IMR-90 (cell line): ENCODE measurements around the gene MORC1. TPM values are rescaled to one million over a fixed set of nuclear protein-coding genes. Genes with fewer than 3 reads are reported as not detected.

Experiments used
- ATAC-seq: fragments of 200-7000 bp; cut with Tn5 transposase; 2 replicates; pipeline ENCODE4 v1.9.1; 2020; ENCODE audit warnings: low read depth, mild to moderate bottlenecking, moderate library complexity
- BruUV-seq: library from RNA; stranded (reverse); fragments of 400-500 nt; replicated peaks from 2 replicates; lab custom pipeline; 2021; lab: Mats Ljungman, UMichigan
- CTCF ChIA-PET: fragments of 300-600 bp; formaldehyde crosslinking; extraction: SDS; loops from one replicate; lab custom pipeline; 2021; ENCODE audit warnings: antibody characterized with exemption; lab: Yijun Ruan, JAX
- POLR2A ChIA-PET: fragments of 300-600 bp; sonication (Branson Sonifier 250); formaldehyde crosslinking; loops from one replicate; lab custom pipeline; 2022; ENCODE audit warnings: antibody characterized with exemption; ENCODE audit not compliant: unreplicated experiment; lab: Charles Lee
- DNase-seq: peaks from one replicate; pipeline ENCODE4 v3.0.0; 2013
- H2AFZ ChIP-seq: replicated peaks from 2 replicates; pipeline ENCODE3; 2013; ENCODE audit warnings: low read length, mild to moderate bottlenecking; ENCODE audit not compliant: poor library complexity
- H2AK5ac ChIP-seq: 2 replicates; pipeline ENCODE4 v1.6.1; 2013; ENCODE audit warnings: low read depth, low read length, inconsistent platforms
- H2AK9ac ChIP-seq: replicated peaks from 2 replicates; pipeline ENCODE3; 2013; ENCODE audit warnings: mild to moderate bottlenecking, low read depth, low read length, moderate library complexity; ENCODE audit not compliant: poor library complexity
- H2BK120ac ChIP-seq: 2 replicates; pipeline ENCODE4 v1.6.1; 2013; ENCODE audit warnings: low read depth, low read length, inconsistent platforms
- H2BK15ac ChIP-seq: 3 replicates; pipeline ENCODE4 v1.6.1; 2013; ENCODE audit warnings: low read depth, low read length, inconsistent platforms
- H2BK20ac ChIP-seq: 2 replicates; pipeline ENCODE4 v1.6.1; 2013; ENCODE audit warnings: low read depth, mild to moderate bottlenecking, inconsistent platforms, low read length, moderate library complexity
- H2BK5ac ChIP-seq: 2 replicates; pipeline ENCODE4 v1.6.1; 2013; ENCODE audit warnings: mild to moderate bottlenecking, low read depth, low read length, inconsistent platforms; ENCODE audit not compliant: poor library complexity, severe bottlenecking
- H3K14ac ChIP-seq: replicated peaks from 2 replicates; pipeline ENCODE4 v1.6.1; 2013; ENCODE audit warnings: low read depth, low read length, inconsistent platforms
- H3K18ac ChIP-seq: 2 replicates; pipeline ENCODE4 v1.6.1; 2013; ENCODE audit warnings: low read depth, low read length, control low read depth
- H3K23ac ChIP-seq: 2 replicates; pipeline ENCODE4 v1.6.1; 2013; ENCODE audit warnings: low read depth, low read length, inconsistent platforms
- H3K27ac ChIP-seq: 2 replicates; pipeline ENCODE4 v1.5.1; 2013; ENCODE audit warnings: mild to moderate bottlenecking, control low read depth, low read length; ENCODE audit not compliant: insufficient read depth
- H3K27me3 ChIP-seq: 2 replicates; pipeline ENCODE4 v1.6.1; 2013; ENCODE audit warnings: low read length; ENCODE audit not compliant: control insufficient read depth, insufficient read depth
- H3K36me3 ChIP-seq: 2 replicates; pipeline ENCODE4 v1.6.1; 2013; ENCODE audit warnings: low read length, mixed read lengths; ENCODE audit not compliant: control insufficient read depth, insufficient read depth
- H3K4ac ChIP-seq: 2 replicates; pipeline ENCODE4 v1.6.1; 2013; ENCODE audit warnings: low read depth, low read length, inconsistent platforms
- H3K4me1 ChIP-seq: 2 replicates; pipeline ENCODE4 v1.6.1; 2013; ENCODE audit warnings: low read length, mixed read lengths; ENCODE audit not compliant: control insufficient read depth, insufficient read depth
- H3K4me2 ChIP-seq: 2 replicates; pipeline ENCODE4 v1.6.1; 2013; ENCODE audit warnings: low read depth, mild to moderate bottlenecking, control low read depth, low read length, moderate library complexity
- H3K4me3 ChIP-seq: 2 replicates; pipeline ENCODE4 v1.5.1; 2013; ENCODE audit warnings: low read depth, mild to moderate bottlenecking, control low read depth, low read length, moderate library complexity; ENCODE audit not compliant: insufficient read depth
- H3K56ac ChIP-seq: 2 replicates; pipeline ENCODE4 v1.6.1; 2013; ENCODE audit warnings: low read length, inconsistent platforms; ENCODE audit not compliant: insufficient read depth; ENCODE audit errors: extremely low read depth
- H3K79me1 ChIP-seq, 2 experiments: 2 replicates each; pipeline ENCODE4 v1.6.1; 2013; ENCODE audit warnings: low read length in 2 of 2, inconsistent platforms in 1 of 2, low read depth in 1 of 2
- H3K9ac ChIP-seq: 2 replicates; pipeline ENCODE4 v1.6.1; 2013; ENCODE audit warnings: low read depth, low read length, control low read depth
- H3K9me1 ChIP-seq: 2 replicates; pipeline ENCODE4 v1.6.1; 2013; ENCODE audit warnings: low read length, inconsistent platforms; ENCODE audit not compliant: insufficient read depth
- H3K9me3 ChIP-seq: 2 replicates; pipeline ENCODE4 v1.6.1; 2013; ENCODE audit warnings: low read length; ENCODE audit not compliant: control insufficient read depth, insufficient read depth
- H4K20me1 ChIP-seq: 2 replicates; pipeline ENCODE4 v1.6.1; 2013; ENCODE audit warnings: low read length, inconsistent platforms; ENCODE audit not compliant: insufficient read depth
- H4K5ac ChIP-seq: 2 replicates; pipeline ENCODE4 v1.6.1; 2013; ENCODE audit warnings: mild to moderate bottlenecking, low read depth, low read length, control low read depth
- H4K8ac ChIP-seq, 2 experiments: 2 replicates each; pipeline ENCODE4 v1.6.1; 2013; ENCODE audit warnings: low read depth in 2 of 2, low read length in 2 of 2, control low read depth in 1 of 2, inconsistent platforms in 1 of 2
- H4K91ac ChIP-seq: 2 replicates; pipeline ENCODE4 v1.6.1; 2013; ENCODE audit warnings: low read depth, low read length, inconsistent platforms; ENCODE audit not compliant: insufficient read depth
- NFE2L2 ChIP-seq: fragments of 150-350 bp; IDR thresholded peaks from 2 replicates; pipeline ENCODE4 v1.6.1; 2016; ENCODE audit warnings: low read depth, mild to moderate bottlenecking, low read length
- RAD21 ChIP-seq: IDR thresholded peaks from 2 replicates; pipeline ENCODE4 v1.6.1; 2012; ENCODE audit warnings: low read length, improper control_type of control experiment
- RFX5 ChIP-seq: IDR thresholded peaks from 2 replicates; pipeline ENCODE4 v1.8.0; 2012; ENCODE audit warnings: low read depth, mild to moderate bottlenecking, low read length, moderate library complexity
- SMC3 ChIP-seq: fragments of 150-350 bp; IDR thresholded peaks from 2 replicates; pipeline ENCODE4 v1.6.1; 2016; ENCODE audit warnings: low read depth, mild to moderate bottlenecking, antibody characterized with exemption, low read length, moderate library complexity
- whole genome bisulfite sequencing, 2 experiments: methylation state at CpG; one replicate each; pipeline versions ENCODE4 v1.1.5 to v1.1.7; 2013; ENCODE audit warnings: missing lambda C conversion rate in 2 of 2; ENCODE audit not compliant: insufficient read length in 1 of 2; ENCODE audit errors: extremely low coverage in 2 of 2; 5-methylcytosine and 5-hydroxymethylcytosine counted together
- dilution Hi-C: fragments of 300-500 bp; cut with HindIII; formaldehyde crosslinking; loops from one replicate; pipeline ENCODE4 v1.14.3; 2018; ENCODE audit warnings: low sequenced_read_pairs; ENCODE audit not compliant: unreplicated experiment
- in situ Hi-C: fragments of 300-500 bp; cut with MboI; formaldehyde crosslinking; loops from 3 replicates; pipeline ENCODE4 v1.14.3; 2019; ENCODE audit warnings: low sequenced_read_pairs, inconsistent platforms, mixed read lengths
- intact Hi-C: fragments of 100-400 bp; cut with micrococcal nuclease; formaldehyde crosslinking; loops from 2 replicates; pipeline ENCODE4 v1.10.0; 2022
- polyA plus RNA-seq, 3 experiments: library from polyadenylated mRNA; depleted of rRNA; stranded (reverse); fragments of >200 nt; gene quantifications; 2 replicates each; pipeline ENCODE4 v1.2.3, GENCODE V29; 2012; ENCODE audit warnings: low replicate concordance in 1 of 3
- total RNA-seq: library from RNA; depleted of rRNA; stranded (reverse); fragments of >200 nt; gene quantifications from 2 replicates; pipeline ENCODE4 v1.2.3, GENCODE V29; 2012
- TF ChIP-seq, protein P1 (sequence below): conservative IDR thresholded peaks from 2 replicates; pipeline ENCODE4 v1.5.1; 2012; ENCODE audit warnings: mild to moderate bottlenecking, low read depth, low read length, improper control_type of control experiment

Gene MORC1
- total and polyA plus RNA-seq, 2 of the 4 experiments (the other 2 are of a cell fraction) = not detected

DNA sequence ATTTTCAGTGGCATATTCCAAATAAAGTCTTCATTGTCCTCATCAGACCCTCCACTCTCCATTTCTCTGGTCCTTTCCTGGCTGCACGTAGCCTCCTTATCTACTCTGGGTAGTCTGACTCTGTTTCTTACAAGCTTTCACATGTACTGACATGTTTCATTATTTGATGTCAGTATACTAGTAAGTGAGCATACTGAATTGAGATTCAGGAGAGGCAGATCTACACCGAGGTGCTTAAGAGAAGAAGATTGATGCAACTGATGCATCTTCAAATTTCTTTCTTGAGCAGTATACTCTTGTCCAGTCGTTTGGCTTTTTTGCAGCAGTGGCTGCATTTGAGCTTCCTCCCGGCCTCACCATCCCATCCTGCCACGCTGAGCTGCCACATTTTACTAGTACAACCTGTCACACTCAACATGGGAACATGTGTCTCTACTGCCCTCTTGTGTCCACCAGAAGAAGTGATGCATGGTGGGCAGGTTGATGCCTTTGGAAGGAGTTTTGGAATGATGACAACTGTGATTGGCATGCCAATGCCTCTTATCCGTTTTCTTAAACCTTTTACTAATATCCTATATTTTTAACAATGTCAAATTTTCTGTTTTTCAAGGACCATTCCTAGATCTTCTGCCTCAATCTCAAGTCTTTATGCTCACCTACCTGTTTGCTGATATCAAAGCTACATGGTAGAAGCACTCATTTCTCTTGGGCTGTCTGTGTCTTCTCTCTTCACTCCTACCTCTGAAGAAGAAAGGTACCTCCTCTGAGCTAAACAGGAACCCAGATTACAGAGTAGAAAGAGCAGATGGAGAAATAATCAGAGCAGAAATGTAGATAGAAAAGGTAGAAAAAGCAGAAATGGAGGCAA lies 202.9 kb downstream of the MORC1 start:
- CTCF ChIA-PET = interaction anchor here (0.6 to 1.9 kb wide), 8 partner anchors 9 to 426 kb away, joined by 3 to 13 read pairs (median 4); no protein-coding TSS in a partner anchor

More for the DNA sequence above, 202.9 kb downstream of the MORC1 start:
- Histone ChIP-seq H3K4me3 (no peak overlapping the region), H3K9ac (no peak overlapping the region), H3K27me3 (no peaks in the 10 kb centered on the region), H3K9me1 (no peaks in the 10 kb centered on the region), H2AK5ac (no peak overlapping the region), H3K27ac (no peak overlapping the region), H4K8ac (no peak overlapping the region), H3K14ac (no peak overlapping the region), H2AK9ac (no peak overlapping the region), H4K20me1 (no peaks in the 10 kb centered on the region), H4K5ac (no peak overlapping the region), H2BK20ac (no peak overlapping the region), H2BK120ac (no peak overlapping the region), H3K23ac (no peak overlapping the region), H2BK15ac (no peak overlapping the region), H3K36me3 (no peaks in the 10 kb centered on the region), H3K4me1 (no peaks in the 10 kb centered on the region), H3K79me1 (no peaks in the 10 kb centered on the region), H3K9me3 (no peaks in the 10 kb centered on the region), H4K91ac (no peak overlapping the region), H2BK5ac (no peak overlapping the region), H3K56ac (no peak overlapping the region), H3K18ac (no peak overlapping the region), H2AFZ (no peak overlapping the region), H3K4me2 (no peak overlapping the region), H3K4ac (no peak overlapping the region)
- peak; percentile 63 for DNase-seq
- TF ChIP-seq RFX5 (no peak), NFE2L2 (no peak), RAD21 (peak; percentile 78), SMC3 (peak; percentile 83)
- TF ChIP-seq, protein P1, sequence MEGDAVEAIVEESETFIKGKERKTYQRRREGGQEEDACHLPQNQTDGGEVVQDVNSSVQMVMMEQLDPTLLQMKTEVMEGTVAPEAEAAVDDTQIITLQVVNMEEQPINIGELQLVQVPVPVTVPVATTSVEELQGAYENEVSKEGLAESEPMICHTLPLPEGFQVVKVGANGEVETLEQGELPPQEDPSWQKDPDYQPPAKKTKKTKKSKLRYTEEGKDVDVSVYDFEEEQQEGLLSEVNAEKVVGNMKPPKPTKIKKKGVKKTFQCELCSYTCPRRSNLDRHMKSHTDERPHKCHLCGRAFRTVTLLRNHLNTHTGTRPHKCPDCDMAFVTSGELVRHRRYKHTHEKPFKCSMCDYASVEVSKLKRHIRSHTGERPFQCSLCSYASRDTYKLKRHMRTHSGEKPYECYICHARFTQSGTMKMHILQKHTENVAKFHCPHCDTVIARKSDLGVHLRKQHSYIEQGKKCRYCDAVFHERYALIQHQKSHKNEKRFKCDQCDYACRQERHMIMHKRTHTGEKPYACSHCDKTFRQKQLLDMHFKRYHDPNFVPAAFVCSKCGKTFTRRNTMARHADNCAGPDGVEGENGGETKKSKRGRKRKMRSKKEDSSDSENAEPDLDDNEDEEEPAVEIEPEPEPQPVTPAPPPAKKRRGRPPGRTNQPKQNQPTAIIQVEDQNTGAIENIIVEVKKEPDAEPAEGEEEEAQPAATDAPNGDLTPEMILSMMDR = peak; percentile 80
- ATAC-seq = peak; percentile 85
- 0% methylated on average over 1 of the region's 6 CpGs; no CpG with 5 or more reads in 1 of the 2 experiments for WGBS, 2 experiments
- BruUV-seq = no TSS peak
- dilution Hi-C loops (no loop called here), intact Hi-C loops (loop anchor here (1.0 to 5.0 kb wide), 3 partner anchors 167 to 426 kb away; no protein-coding TSS in a partner anchor), in situ Hi-C loops (loop anchor here (5.0 to 10.0 kb wide), 2 partner anchors 253 to 420 kb away; no protein-coding TSS in a partner anchor)
- POLR2A ChIA-PET = no interaction called here
